ENCODE measurements around the gene KCNN3. TPM values are rescaled to one million over a fixed set of nuclear protein-coding genes. Genes with fewer than 3 reads are reported as not detected.

KCNN3 gene
- total RNA-seq, 1 experiment from 2014 or later, result 1.3 TPM

DNA sequence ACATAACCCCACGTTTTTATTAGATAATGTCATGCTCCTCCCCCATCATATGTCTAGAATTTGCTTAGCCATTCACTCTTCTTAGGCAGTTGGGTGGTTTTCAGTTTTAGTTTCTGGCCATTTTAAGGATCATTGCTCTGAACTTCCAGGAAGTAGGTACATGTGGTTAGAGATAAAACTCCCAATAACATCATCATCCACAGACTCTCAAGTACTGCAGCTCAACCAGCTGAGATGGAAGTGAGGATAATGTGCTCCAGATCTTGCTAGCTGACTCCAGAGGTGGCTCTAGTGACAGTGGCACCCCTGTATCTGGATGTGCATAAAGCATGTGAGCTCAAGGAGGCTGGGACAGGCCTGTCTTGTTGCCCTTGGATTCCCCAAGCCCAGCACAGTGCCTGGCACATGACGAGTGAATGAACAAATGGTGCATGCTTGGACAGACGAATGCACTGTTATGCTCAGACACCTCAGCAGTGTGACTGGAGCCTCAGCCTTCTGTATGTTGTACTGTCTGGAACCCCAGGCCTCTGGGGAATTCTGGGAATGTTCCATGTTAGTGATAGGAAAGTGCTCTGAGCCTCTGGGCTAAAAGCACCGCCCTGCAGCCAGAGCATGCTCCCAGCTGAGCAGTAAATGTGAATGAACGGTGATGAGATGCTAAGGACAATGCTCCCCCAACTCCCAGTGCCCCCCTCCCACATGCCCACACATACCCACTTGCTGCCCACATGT is 16.4 kb upstream of the KCNN3 start (continued):
- TF ChIP-seq EMX1 (CRISPR knock-in tag; IDR thresholded peaks at IDR 0.05), result no peak

- DNase-seq (ENCODE audit: low spot score), result no peak
- ATAC-seq, result no peak
- Mint-ChIP-seq H3K27ac (0 out of 2 replicates have a peak overlapping the region, but pooled peaks have one; percentile 8), H3K4me1 (no peaks in the 10 kb centered on the region), H3K9me3 (no peaks in the 10 kb centered on the region), H3K27me3 (ENCODE audit: low read depth) (peaks cover 4% of the 10 kb centered on the region; the same call in 1 of the 2 replicates), H3K36me3 (no peaks in the 10 kb centered on the region), H3K4me3 (no peak overlapping the region)
- TF ChIP-seq ZNF423 (CRISPR knock-in tag; IDR thresholded peaks at IDR 0.05), result no peak
- TF ChIP-seq PRRX2 (CRISPR knock-in tag; IDR thresholded peaks at IDR 0.05), result no peak
- no peak for TF ChIP-seq SOX15 (CRISPR knock-in tag; IDR thresholded peaks at IDR 0.05)
- TF ChIP-seq NFE2L1 (CRISPR knock-in tag; IDR thresholded peaks at IDR 0.05), result no peak
- no peak for TF ChIP-seq RORB (CRISPR knock-in tag; IDR thresholded peaks at IDR 0.05)
- no peak for TF ChIP-seq IRF2 (CRISPR knock-in tag; IDR thresholded peaks at IDR 0.05; ENCODE audit: borderline replicate concordance, low read depth)
- no peak for TF ChIP-seq ZNF416 (CRISPR knock-in tag; IDR thresholded peaks at IDR 0.05)
- CTCF ChIA-PET, result interaction anchor here (1.0 to 1.8 kb wide), 3 partner anchors 59 to 119 kb away, joined by 3 to 7 read pairs (median 3); no protein-coding TSS in a partner anchor
- POLR2A ChIA-PET, result interaction anchor here (0.6 to 0.7 kb wide), 3 partner anchors 33 to 100 kb away, joined by 3 to 5 read pairs (median 3); no protein-coding TSS in a partner anchor
Measured at GRCh38 chr1:154884869-154885701, 15.0 kb upstream of the KCNN3 start.

- TF ChIP-seq NR2C2 (CRISPR knock-in tag; IDR thresholded peaks at IDR 0.05), result no peak
- no peak for TF ChIP-seq NFYB (CRISPR knock-in tag; conservative IDR thresholded peaks at IDR 0.05; ENCODE audit: low read depth)
- no peak for TF ChIP-seq ZNF671 (CRISPR knock-in tag; IDR thresholded peaks at IDR 0.05)
- no peak for TF ChIP-seq ZNF232 (CRISPR knock-in tag; IDR thresholded peaks at IDR 0.05)
- no peak for TF ChIP-seq FOXJ3 (CRISPR knock-in tag; IDR thresholded peaks at IDR 0.05; ENCODE audit: borderline replicate concordance)
- TF ChIP-seq PREB (CRISPR knock-in tag; IDR thresholded peaks at IDR 0.05; ENCODE audit: borderline replicate concordance), result no peak
- TF ChIP-seq ATF1 (CRISPR knock-in tag; IDR thresholded peaks at IDR 0.05), result no peak
- TF ChIP-seq ELF4 (CRISPR knock-in tag; IDR thresholded peaks at IDR 0.05; ENCODE audit: low read depth), result no peak
- TF ChIP-seq NR1H2 (CRISPR knock-in tag; IDR thresholded peaks at IDR 0.05), result no peak
- no peak for TF ChIP-seq HMGA2 (CRISPR knock-in tag; IDR thresholded peaks at IDR 0.05)
- TF ChIP-seq IRF2 (CRISPR knock-in tag; IDR thresholded peaks at IDR 0.05; ENCODE audit: borderline replicate concordance, low read depth), result no peak
- no peak for TF ChIP-seq SP1 (CRISPR knock-in tag; conservative IDR thresholded peaks at IDR 0.05)
- TF ChIP-seq JUN (CRISPR knock-in tag; IDR thresholded peaks at IDR 0.05), result no peak
- TF ChIP-seq ZNF396 (CRISPR knock-in tag; IDR thresholded peaks at IDR 0.05; ENCODE audit: borderline replicate concordance), result no peak
- no peak for TF ChIP-seq PRRX2 (CRISPR knock-in tag; IDR thresholded peaks at IDR 0.05)
- no peak for TF ChIP-seq OVOL2 (CRISPR knock-in tag; IDR thresholded peaks at IDR 0.05; ENCODE audit: borderline replicate concordance)
- no peak for TF ChIP-seq ZBTB21 (CRISPR knock-in tag; IDR thresholded peaks at IDR 0.05; ENCODE audit: borderline replicate concordance)
- no peak for TF ChIP-seq ETV6 (CRISPR knock-in tag; IDR thresholded peaks at IDR 0.05)
- TF ChIP-seq, protein P1, sequence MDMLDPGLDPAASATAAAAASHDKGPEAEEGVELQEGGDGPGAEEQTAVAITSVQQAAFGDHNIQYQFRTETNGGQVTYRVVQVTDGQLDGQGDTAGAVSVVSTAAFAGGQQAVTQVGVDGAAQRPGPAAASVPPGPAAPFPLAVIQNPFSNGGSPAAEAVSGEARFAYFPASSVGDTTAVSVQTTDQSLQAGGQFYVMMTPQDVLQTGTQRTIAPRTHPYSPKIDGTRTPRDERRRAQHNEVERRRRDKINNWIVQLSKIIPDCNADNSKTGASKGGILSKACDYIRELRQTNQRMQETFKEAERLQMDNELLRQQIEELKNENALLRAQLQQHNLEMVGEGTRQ (CRISPR knock-in tag; IDR thresholded peaks at IDR 0.05), result no peak
- TF ChIP-seq, protein P2, sequence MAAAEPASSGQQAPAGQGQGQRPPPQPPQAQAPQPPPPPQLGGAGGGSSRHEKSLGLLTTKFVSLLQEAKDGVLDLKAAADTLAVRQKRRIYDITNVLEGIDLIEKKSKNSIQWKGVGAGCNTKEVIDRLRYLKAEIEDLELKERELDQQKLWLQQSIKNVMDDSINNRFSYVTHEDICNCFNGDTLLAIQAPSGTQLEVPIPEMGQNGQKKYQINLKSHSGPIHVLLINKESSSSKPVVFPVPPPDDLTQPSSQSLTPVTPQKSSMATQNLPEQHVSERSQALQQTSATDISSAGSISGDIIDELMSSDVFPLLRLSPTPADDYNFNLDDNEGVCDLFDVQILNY (CRISPR knock-in tag; IDR thresholded peaks at IDR 0.05), result no peak
- Mint-ChIP-seq H3K4me1 (no peaks in the 10 kb centered on the region), H3K4me3 (no peak overlapping the region), H3K9me3 (no peaks in the 10 kb centered on the region), H3K27me3 (ENCODE audit: low read depth) (peaks cover 4% of the 10 kb centered on the region; the same call in 1 of the 2 replicates), H3K27ac (no peak overlapping the region), H3K36me3 (no peaks in the 10 kb centered on the region)
- POLR2A ChIA-PET, result no interaction called here
- DNase-seq (ENCODE audit: low spot score) (no peak), ATAC-seq (no peak)
- CTCF ChIA-PET, result interaction anchor here (1.0 to 1.3 kb wide), 2 partner anchors 118 to 124 kb away, joined by 3 read pairs; no protein-coding TSS in a partner anchor
Measured at GRCh38 chr1:154883919-154884868, 14.1 kb upstream of the KCNN3 start.

Data from WTC11 (cell line).